HG02981 (cell line): Measurements from ENCODE around the gene SUMF1.

Source experiments
- ATAC-seq: cut with Tn5 transposase; IDR thresholded peaks from one replicate; pipeline ENCODE4 v1.9.1; 2021; ENCODE audit warnings: mild to moderate bottlenecking, moderate library complexity; ENCODE audit not compliant: unreplicated experiment

SUMF1 gene

DNA sequence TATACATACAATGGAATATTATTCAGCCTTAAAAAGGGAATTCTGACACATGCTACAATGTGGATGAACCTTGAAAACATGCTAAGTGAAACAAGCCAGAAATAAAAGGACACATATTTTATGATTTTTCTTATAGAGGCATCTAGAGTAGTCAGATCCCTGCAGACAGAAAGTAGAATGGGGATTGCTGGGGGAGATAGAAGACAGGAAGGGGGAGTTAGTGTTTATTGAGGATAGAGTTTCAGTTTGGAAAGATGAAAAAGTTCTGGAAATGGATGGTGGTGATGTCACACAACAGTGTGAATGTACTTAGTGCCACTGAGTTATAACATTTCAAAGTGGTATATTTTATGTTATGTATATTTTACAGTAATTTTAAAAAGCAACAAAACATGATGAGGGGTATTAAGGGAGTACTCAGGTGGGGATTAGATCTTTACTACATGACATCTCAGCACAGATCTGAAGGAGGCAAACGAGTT is 30.8 kb upstream of the SUMF1 start:
- ATAC-seq: no peak

DNA sequence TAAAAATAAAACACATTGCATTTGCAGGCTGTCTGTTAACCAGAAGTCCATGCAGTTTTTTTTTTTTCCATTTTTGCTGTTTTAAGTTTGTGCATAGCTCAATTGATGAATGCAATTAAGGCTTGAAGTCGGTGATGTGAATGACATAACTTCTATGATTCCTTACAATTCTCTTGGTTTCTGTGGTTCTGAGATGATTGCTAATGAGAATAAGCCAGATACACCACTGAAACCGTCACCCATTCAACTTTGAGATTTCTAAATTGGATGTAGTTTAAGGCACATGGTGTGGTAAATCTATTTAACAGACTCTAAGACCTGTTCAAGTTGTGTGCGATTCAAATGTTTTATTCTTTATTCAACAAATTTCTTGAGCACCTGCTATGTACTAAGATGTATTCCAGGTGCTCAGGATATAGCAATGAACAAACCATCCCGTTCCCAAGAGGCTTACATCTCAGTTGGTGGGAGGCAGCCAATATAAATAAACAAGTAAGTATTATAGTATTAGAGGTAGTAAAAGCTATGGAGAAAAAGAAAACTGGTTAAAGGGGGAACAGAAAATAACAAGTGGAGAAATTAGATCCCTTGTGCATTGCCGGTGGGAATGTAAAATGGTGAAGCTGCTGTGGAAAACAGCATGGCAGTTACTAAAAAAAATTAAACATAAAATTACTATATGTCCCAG is 30.1 kb upstream of the SUMF1 start:
- ATAC-seq: no peak

DNA sequence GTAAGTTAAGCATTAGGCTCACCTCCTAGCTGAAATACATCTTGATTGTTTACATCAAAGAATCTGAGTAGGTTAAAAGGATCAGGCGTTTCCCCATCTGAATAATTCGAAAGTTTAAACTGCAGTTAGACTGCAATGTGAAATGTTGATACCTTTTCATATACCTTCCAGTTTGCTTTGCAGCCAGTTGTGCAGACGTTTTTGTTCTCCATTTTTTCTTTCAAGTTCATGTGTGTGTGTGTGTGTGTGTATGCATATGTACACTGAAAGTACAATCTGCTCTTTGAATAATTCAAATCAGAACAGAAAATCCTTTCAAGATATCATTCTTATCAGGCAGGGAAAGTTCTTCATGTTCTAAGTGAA is 29.0 kb upstream of the SUMF1 start:
- ATAC-seq: no peak

DNA sequence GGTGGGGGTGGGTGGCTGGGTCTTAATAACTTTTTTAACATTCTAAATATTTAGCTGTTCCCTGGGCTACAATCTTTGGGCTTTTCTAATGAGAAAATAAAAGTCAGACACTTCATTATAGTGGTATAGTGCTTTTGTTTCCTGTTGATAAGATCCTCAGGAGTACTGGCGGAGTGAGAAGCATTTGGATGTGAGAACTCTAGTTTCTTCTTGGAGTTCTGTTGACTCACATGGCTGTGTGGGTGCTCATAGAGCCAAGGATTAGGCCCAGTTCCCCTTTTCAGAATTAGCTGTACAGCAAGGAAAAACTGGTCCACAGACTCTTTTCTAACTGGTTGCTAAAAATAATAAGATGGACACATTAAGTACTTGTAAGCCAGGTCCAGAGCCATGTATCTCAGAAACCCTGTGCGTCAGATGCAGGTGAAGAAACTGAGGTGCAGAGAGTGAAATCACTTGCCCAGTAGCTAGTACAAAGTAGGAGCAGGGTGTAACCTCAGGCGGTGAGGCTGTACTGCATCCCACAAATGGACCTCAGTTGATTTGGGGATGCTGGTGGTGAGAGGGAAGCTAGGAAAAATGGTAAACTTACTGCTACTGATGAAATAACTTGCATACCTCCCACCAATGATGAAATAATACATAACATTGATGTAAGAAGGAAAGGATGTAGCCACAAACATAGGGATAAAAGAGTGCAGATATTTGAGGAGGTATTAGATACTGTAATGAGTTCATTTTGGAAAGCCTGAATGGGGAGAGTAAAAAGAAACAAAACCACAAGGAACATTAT is 28.4 kb upstream of the SUMF1 start:
- no peak for ATAC-seq

DNA sequence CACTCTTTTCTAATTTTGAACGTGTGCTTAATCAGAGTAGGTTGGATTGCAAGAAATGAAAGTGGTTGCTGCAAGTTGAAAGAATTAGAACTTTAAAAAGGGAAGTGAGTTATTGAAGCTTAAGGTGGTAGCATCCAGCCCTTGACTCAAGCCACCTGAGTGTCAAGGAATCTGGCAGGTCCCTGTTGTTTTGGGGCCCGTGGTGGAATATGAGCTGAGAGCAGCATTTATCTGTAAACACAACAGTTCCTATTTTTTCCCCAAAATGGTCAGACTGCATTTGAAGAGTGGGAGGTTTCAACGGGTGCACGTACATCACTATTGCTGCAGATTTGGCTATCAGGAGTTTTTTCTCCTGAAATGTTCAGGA is 27.8 kb upstream of the SUMF1 start:
- ATAC-seq: no peak

DNA sequence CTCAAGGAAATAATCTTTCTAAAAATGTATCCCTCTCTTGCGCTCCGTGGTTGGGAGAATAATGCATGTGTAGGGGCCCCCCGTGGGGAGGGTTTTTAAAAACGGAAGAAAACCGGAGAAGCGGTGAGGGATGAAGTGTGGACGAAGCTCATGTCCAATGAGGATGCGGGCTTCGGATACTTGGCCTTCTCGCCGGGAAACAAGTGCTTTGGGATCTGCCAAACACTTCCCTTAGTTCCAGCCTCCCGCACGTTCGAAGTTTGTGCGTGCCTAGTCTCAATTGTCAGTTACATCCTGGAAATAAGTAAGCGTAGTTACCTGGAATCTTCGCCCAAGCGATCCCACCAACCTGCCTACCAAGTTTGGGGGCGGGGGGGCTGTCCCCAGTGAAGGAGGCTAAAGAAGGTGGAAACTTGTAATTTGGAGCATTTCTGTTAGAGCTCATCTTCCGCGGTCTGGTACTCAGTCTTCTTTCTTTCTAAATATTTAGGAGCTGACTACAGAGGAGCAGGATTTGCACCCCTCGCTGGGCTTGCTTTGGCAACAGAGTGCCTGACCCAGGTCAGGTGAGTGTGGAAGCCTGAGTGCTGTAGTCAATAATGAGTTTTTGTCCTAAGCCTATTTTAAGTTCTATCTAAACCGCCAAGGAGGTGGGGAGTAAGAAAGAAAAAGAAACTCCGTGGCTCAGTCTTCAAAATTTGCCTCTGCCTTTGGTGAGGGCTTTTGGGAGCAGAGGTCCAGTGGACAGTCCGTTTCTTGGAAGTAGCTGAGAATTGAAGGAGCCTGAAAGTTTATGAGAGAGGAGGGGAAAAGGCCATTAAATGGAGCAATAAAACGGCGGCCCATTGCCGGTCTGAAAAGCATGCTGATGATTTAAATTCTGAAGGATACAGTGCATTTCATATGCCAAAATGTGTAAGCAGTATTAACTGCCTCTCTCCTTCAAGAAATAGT is 27.1 kb upstream of the SUMF1 start:
- ATAC-seq: no peak

DNA sequence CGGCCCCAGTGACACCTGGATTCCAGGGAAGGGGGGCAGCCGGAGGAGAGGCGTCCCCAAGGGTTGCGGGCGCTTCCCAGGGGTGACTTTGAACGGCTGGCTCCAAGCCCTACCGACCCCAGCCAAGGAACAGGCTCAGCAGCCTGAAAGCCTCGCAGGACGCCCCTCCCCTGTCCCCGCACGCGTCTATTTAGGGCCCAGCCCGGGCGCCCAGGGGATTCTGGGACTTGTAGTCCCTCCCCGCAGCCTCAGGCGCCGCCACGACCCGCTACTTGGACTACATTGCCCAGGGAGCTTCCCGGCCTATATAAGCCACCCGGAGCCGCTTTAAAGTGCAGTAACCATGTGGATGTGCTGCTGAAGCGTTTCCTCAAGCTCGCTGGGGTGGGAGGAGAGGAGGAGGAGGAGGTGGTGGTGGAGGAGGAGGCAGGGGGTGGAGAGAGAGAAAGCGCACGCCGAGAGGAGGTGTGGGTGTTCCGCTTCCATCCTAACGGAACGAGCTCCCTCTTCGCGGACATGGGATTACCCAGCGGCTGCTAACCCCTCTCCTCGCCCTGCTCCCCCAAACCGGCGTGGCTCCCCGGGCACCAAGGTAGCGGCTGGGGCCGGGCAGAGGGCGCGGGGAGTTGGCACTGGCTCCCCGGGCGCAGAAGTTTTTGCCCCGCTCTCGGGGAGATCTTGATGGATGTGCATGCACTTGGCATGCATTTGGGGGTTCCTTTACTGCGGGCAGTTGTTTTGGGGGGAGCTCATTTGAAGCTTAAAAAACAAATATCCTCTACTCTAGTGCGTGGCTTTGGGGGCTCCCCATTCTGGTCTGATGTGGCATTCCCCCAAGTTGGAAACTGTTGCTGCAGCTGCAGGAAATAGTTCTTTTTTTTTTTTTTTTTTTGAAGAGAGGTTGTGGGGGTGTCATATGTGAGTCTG is 26.2 kb upstream of the SUMF1 start, which contains the start of gene ITPR1:
Gene ITPR1 (plus strand): TSS at position 335 of the 927 bp plus-strand sequence. CDS start 23,144 bp downstream, outside the sequence.
- peak; percentile 95 for ATAC-seq

DNA sequence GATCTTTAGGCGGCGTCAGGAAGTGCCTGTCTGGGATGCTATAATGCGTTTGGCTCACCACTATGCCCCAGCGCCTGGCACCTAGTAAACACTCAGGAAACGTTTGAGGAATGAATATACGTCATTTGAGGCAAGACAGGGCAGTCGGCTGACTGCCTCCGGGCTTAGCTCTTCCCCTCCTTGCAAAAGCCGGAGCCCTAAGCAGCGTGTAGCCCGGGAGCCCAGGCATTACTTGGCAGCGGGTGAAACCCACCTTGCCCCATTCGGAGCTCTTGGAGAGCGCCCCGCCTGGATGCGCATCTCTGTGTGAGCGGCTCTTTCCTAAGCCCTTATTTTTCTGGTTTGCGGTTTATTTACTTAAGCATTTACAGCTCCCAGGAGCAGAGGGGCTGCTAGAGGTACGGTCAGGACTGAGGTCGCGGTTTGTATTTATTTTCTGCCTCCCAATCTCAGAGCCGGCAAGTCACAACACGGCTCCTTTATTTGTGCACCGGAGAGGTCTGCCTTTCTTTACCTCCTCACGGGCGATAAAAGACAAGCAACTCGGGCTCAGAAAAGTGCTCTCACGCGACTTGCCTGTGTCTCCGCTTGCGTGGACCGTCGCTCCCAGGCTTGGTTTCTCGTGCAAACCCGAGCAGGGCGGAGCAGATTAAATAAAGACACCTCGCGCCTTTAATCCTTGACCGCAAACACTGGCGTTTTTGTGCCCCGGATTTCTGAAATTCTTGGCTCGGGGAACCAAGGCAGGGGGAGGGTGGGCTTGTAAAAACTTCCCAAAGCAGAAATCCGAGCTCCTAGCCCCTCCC is 25.3 kb upstream of the SUMF1 start:
- no peak for ATAC-seq

DNA sequence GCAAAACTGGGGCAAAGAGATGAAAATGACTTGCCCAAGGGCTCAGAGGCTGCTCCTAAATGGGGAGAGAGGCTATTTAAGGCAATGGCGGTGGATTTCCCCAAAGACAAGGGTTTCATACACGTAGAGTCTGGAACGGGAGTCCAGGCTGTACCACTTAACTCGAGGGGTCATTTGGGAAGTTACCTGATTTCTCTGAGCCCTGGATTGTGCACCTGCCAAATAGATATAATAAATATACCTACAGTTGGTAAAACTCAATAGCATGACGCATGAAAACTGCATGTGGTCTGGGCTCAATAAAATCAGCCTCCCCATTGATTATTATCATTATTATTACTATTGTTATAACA is 24.8 kb upstream of the SUMF1 start:
- no peak for ATAC-seq

DNA sequence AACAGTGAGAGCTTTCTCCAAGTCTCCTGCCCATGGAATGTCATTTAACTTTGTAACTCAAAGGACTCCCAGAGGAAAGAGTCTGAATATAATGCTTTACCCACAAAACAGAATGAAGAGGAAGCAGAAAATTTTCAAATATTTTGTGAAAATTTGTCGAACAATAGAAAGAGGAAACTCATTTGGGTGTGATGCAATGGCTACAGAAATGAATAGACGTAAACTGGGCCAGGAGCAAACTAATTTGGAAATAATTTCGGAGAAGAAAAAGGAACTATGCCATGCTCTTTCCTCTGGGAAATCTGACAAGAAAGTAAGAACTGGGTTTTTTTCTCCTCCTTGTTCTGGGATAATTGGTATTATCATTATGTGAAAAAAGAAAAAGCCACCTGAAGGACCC is 11.2 kb upstream of the SUMF1 start:
- ATAC-seq: no peak

DNA sequence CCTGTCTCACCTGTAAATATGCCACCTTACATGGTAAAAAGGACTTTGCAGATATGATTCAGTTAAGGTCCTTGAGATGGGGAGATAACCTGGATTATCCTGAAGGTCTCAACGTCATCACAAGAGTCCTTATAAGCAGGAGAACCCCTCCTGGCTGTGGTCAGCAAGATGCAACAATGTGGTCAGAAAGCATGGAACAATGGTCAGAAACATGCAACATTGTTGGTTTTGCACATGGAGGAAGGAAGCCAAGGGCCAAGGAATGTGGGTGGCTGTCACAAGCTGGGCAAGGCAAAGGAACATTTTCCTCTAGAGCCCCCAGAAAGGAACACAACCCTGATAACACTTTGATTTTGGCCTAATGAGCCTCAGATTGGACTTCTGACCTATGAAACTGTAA is 9.4 kb upstream of the SUMF1 start:
- no peak for ATAC-seq

DNA sequence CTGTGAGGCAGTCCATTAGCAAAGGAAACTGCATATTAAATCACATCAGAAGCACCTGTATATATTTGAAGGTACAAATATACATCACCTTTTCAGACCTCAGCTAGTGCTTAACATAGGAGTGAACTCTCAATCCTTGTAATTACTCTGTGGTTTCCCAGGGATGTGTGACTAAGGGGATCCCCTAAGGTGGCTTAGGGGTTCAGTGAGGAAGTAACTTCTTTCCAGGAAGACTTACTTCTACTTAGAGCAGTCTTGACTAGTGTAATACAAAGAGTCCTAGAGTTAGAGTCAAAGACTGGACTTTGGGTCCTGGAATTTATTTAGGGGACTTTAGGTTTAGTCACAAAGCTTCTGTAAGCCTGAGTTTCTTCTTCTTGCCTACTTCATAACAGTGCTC is 8.7 kb upstream of the SUMF1 start:
- ATAC-seq: no peak

DNA sequence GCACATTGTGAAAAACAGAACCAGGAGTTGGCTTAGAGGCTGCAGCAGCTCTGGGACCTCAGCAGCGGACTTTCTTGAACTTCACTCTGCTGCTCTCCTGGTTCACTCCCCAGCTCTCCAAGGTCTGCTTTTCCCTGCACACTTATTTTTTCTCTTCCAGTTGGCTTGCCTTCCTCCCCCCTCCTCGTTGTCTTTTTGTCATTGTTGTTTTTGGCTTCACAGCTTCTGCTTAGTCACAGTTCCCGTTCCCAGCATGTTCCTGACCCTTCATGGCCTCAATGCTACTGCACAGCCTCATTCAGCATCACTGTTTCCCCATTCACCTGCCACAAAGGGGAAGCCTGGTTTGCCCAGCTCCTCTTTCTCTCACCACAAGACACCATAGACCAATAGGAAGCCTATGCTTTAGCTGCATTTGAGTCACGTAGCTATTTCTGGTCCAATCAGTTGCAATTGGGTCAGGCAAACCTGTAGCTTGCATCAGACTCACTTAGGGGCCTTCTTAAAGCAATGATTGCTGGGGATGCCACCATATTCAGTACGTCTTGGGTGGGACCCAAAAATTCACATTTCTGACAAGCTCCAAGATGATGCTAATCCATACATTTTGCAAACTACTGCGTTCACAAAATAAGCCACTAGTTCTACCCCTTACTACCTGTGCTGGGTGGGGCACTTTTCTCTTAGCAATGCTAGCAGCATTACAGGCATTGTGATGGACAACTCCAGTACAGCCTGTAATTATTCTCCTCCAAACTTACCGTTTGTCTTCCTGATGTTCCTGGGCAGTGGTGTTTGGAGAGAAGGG is 7.8 kb upstream of the SUMF1 start:
- peak; percentile 55 for ATAC-seq

DNA sequence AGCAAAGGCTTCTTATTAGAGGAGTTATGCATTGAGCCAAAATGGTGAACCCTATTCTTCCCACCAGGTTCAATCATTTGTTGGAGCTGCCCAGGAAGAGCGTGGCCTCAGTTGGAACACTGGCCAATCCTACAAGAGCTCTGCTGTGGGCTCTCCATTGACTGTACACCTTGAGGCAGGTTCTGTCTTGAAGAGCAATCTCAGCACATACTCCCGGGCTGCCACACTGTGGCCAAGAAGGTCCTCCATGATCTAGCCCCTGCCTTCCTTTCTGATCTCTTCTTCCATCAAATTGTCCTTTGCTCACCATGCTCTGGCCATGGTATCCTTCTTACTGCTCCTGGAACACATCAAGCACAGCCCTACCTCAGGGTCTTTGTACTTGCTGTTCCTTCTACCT is 5.7 kb upstream of the SUMF1 start:
- no peak for ATAC-seq

DNA sequence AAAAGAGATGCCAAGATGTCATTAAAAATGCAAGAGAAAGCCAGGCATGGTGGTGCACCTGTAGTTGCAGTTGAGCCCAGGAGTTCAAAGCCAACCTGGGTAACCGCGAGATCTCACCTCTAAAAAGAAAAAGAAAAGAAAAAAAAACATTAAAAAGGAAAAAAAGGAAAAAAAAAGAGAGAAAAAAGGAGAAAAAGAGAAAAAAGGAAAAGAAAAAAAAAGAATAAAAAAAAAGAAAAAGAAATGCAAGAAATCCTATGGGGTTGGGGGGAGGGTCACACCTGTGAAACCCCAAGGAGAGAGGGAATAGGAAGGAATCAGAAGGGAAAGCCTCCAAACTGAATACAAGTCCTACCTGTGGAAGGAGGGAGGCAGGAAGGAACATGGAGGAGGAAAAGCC is 5.2 kb upstream of the SUMF1 start:
- ATAC-seq: no peak

DNA sequence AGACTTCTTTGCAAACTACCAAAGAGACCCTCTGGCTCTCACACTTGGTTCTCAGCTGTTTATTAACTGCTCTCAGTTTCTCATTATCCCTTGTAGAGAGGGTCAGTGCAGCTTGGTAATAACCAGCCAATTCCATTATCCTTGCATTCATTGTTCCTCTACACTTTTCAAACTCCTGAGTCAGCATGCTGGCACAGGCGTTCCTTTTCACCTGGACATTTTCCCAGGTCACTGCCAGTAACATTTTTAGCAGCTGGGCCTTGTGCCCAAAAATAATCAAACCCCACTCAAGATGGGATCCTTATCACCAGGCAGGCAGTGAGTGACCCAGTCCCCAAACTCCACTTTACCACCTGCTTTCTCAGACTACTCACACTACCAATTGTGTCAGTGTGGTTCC is 4.8 kb upstream of the SUMF1 start:
- ATAC-seq: no peak

DNA sequence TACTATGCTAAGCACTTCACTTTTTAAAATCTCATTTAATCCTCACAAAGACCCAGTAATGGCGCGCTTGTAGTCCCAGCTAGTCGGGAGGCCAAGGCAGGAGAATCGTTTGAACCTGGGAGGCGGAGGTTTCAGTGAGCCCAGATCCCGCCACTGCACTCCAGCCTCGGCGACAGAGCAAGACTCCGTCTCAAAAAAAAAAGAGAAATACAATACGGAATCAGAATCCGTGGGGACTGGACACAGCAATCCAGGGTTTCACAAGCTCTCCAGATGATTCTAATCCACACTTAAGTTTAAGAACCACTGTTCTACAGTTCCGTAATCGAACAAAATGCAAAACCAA is 426 bp upstream of the SUMF1 start:
- ATAC-seq: no peak

DNA sequence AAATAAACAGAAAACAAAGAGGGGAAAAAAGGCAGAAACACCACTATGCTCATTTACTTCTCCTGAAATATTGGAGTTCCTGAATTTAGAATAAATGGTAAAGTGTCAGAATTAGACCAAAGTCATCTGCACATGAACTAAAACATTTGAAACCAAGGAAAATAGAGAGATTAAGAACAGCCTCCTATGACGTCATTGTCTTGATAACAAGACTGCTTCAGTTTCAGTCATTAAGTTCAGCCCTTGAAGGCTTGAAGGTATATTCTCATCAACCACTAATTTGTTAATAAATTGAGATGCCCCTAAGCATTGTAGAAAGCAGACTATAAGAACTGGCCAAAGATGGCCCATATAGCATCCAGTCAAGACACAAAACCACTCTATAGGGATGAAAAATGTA is 2.5 kb downstream of the SUMF1 start:
- ATAC-seq: no peak
